ENCODE data around the gene MAP2K6. TPM values are rescaled to one million over a fixed set of nuclear protein-coding genes. Genes with fewer than 3 reads are reported as not detected.

The MAP2K6 gene
- total RNA-seq, 2 donors from 2014 or later, result 16.3 to 21.2 TPM

- H3K4me1 Mint-ChIP-seq, result peaks cover 37% of the 10 kb centered on the region
- H3K36me3 Mint-ChIP-seq (ENCODE audit: low read depth), result peaks cover 14% of the 10 kb centered on the region
Measured at GRCh38 chr17:69451416-69452394, 37.2 kb downstream of the MAP2K6 start.

GRCh38 chr17:69452664-69453260, 38.3 kb downstream of the MAP2K6 start:
- H3K4me3 Mint-ChIP-seq, result no peak overlapping the region
- DNase-seq (no peak), ATAC-seq (no peak)
- H3K36me3 Mint-ChIP-seq (ENCODE audit: low read depth), result peaks cover 13% of the 10 kb centered on the region
- H3K27me3 Mint-ChIP-seq, result no peaks in the 10 kb centered on the region
- H3K4me1 Mint-ChIP-seq, result peaks cover 42% of the 10 kb centered on the region
- no peak overlapping the region for H3K27ac Mint-ChIP-seq
- no peaks in the 10 kb centered on the region for H3K9me3 ChIP-seq (ENCODE audit: control insufficient read depth, low read length, poor library complexity, severe bottlenecking)

More at GRCh38 chr17:69451416-69452394, 37.2 kb downstream of the MAP2K6 start:
- no peaks in the 10 kb centered on the region for H3K27me3 Mint-ChIP-seq
- H3K4me3 Mint-ChIP-seq, result no peak overlapping the region
- ATAC-seq (no peak), DNase-seq (no peak)
- H3K9me3 ChIP-seq (ENCODE audit: control insufficient read depth, low read length, poor library complexity, severe bottlenecking), result no peaks in the 10 kb centered on the region
- no peak overlapping the region for H3K27ac Mint-ChIP-seq

GRCh38 chr17:69454051-69454450, 39.6 kb downstream of the MAP2K6 start:
- no peak overlapping the region for H3K4me3 Mint-ChIP-seq

GRCh38 chr17:69455040-69455439, 40.5 kb downstream of the MAP2K6 start:
- H3K9me3 ChIP-seq (ENCODE audit: control insufficient read depth, low read length, poor library complexity, severe bottlenecking), result no peaks in the 10 kb centered on the region
- ATAC-seq (no peak), DNase-seq (no peak)
- peaks cover 46% of the 10 kb centered on the region for H3K4me1 Mint-ChIP-seq
- H3K36me3 Mint-ChIP-seq (ENCODE audit: low read depth), result peaks cover 12% of the 10 kb centered on the region
- H3K27ac Mint-ChIP-seq, result no peak overlapping the region
- H3K27me3 Mint-ChIP-seq, result no peaks in the 10 kb centered on the region
- H3K4me3 Mint-ChIP-seq, result no peak overlapping the region

More at GRCh38 chr17:69454051-69454450, 39.6 kb downstream of the MAP2K6 start:
- DNase-seq (no peak), ATAC-seq (no peak)
- Mint-ChIP-seq H3K36me3 (ENCODE audit: low read depth) (peaks cover 9% of the 10 kb centered on the region), H3K4me1 (peaks cover 46% of the 10 kb centered on the region), H3K27me3 (no peaks in the 10 kb centered on the region), H3K27ac (no peak overlapping the region)
- no peaks in the 10 kb centered on the region for H3K9me3 ChIP-seq (ENCODE audit: control insufficient read depth, low read length, poor library complexity, severe bottlenecking)

GRCh38 chr17:69457603-69458002, 43.1 kb downstream of the MAP2K6 start:
- H3K9me3 ChIP-seq (ENCODE audit: control insufficient read depth, low read length, poor library complexity, severe bottlenecking), result no peaks in the 10 kb centered on the region
- H3K27me3 Mint-ChIP-seq, result no peaks in the 10 kb centered on the region
- H3K4me3 Mint-ChIP-seq, result no peak overlapping the region
- H3K27ac Mint-ChIP-seq, result no peak overlapping the region
- peaks cover 7% of the 10 kb centered on the region for H3K36me3 Mint-ChIP-seq (ENCODE audit: low read depth)
- H3K4me1 Mint-ChIP-seq, result peaks cover 41% of the 10 kb centered on the region
- ATAC-seq (no peak), DNase-seq (no peak)

GRCh38 chr17:69460963-69461922, 46.7 kb downstream of the MAP2K6 start:
- DNase-seq, result no peak
- H3K4me3 Mint-ChIP-seq, result no peak overlapping the region
- no peak for ATAC-seq
- H3K4me1 Mint-ChIP-seq, result peaks cover 39% of the 10 kb centered on the region
- no peaks in the 10 kb centered on the region for H3K27me3 Mint-ChIP-seq
- no peaks in the 10 kb centered on the region for H3K9me3 ChIP-seq (ENCODE audit: control insufficient read depth, low read length, poor library complexity, severe bottlenecking)
- H3K36me3 Mint-ChIP-seq (ENCODE audit: low read depth), result peaks cover 7% of the 10 kb centered on the region
- H3K27ac Mint-ChIP-seq, result no peak overlapping the region

GRCh38 chr17:69461951-69462369, 47.5 kb downstream of the MAP2K6 start:
- Mint-ChIP-seq H3K4me3 (no peak overlapping the region), H3K27ac (no peak overlapping the region), H3K27me3 (no peaks in the 10 kb centered on the region), H3K36me3 (ENCODE audit: low read depth) (peaks cover 2% of the 10 kb centered on the region), H3K4me1 (peaks cover 34% of the 10 kb centered on the region)
- no peaks in the 10 kb centered on the region for H3K9me3 ChIP-seq (ENCODE audit: control insufficient read depth, low read length, poor library complexity, severe bottlenecking)
- DNase-seq (no peak), ATAC-seq (no peak)

GRCh38 chr17:69462882-69463281, 48.4 kb downstream of the MAP2K6 start:
- H3K9me3 ChIP-seq (ENCODE audit: control insufficient read depth, low read length, poor library complexity, severe bottlenecking), result no peaks in the 10 kb centered on the region
- Mint-ChIP-seq H3K4me3 (no peak overlapping the region), H3K27me3 (no peaks in the 10 kb centered on the region), H3K36me3 (ENCODE audit: low read depth) (peaks cover 2% of the 10 kb centered on the region), H3K27ac (no peak overlapping the region), H3K4me1 (peaks cover 26% of the 10 kb centered on the region)
- DNase-seq (no peak), ATAC-seq (no peak)

GRCh38 chr17:69466451-69466850, 52.0 kb downstream of the MAP2K6 start:
- H3K27ac Mint-ChIP-seq, result no peak overlapping the region
- H3K4me3 Mint-ChIP-seq, result no peak overlapping the region
- H3K36me3 Mint-ChIP-seq (ENCODE audit: low read depth), result peaks cover 2% of the 10 kb centered on the region
- ATAC-seq, result no peak
- H3K9me3 ChIP-seq (ENCODE audit: control insufficient read depth, low read length, poor library complexity, severe bottlenecking), result no peaks in the 10 kb centered on the region
- H3K27me3 Mint-ChIP-seq, result no peaks in the 10 kb centered on the region
- peaks cover 26% of the 10 kb centered on the region for H3K4me1 Mint-ChIP-seq
- no peak for DNase-seq

- no peaks in the 10 kb centered on the region for H3K9me3 ChIP-seq (ENCODE audit: control insufficient read depth, low read length, poor library complexity, severe bottlenecking)
- ATAC-seq, result no peak
Measured at GRCh38 chr17:69466905-69467667, 52.6 kb downstream of the MAP2K6 start.

GRCh38 chr17:69468207-69468606, 53.7 kb downstream of the MAP2K6 start:
- ATAC-seq (no peak), DNase-seq (no peak)
- Mint-ChIP-seq H3K4me1 (peaks cover 21% of the 10 kb centered on the region), H3K27me3 (no peaks in the 10 kb centered on the region), H3K36me3 (ENCODE audit: low read depth) (peaks cover 2% of the 10 kb centered on the region), H3K4me3 (no peak overlapping the region), H3K27ac (no peak overlapping the region)
- H3K9me3 ChIP-seq (ENCODE audit: control insufficient read depth, low read length, poor library complexity, severe bottlenecking), result no peaks in the 10 kb centered on the region

More at GRCh38 chr17:69466905-69467667, 52.6 kb downstream of the MAP2K6 start:
- H3K36me3 Mint-ChIP-seq (ENCODE audit: low read depth), result peaks cover 2% of the 10 kb centered on the region
- no peak for DNase-seq
- H3K4me1 Mint-ChIP-seq, result peaks cover 26% of the 10 kb centered on the region
- H3K27ac Mint-ChIP-seq, result no peak overlapping the region
- H3K4me3 Mint-ChIP-seq, result no peak overlapping the region
- no peaks in the 10 kb centered on the region for H3K27me3 Mint-ChIP-seq

- no peak for DNase-seq
- Mint-ChIP-seq H3K4me3 (no peak overlapping the region), H3K27ac (no peak overlapping the region), H3K4me1 (peaks cover 20% of the 10 kb centered on the region), H3K27me3 (no peaks in the 10 kb centered on the region), H3K36me3 (ENCODE audit: low read depth) (peaks cover 2% of the 10 kb centered on the region)
- no peak for ATAC-seq
- H3K9me3 ChIP-seq (ENCODE audit: control insufficient read depth, low read length, poor library complexity, severe bottlenecking), result no peaks in the 10 kb centered on the region
Measured at GRCh38 chr17:69470702-69471101, 56.2 kb downstream of the MAP2K6 start.
